ENCODE measurements around the gene MAL. TPM values are rescaled to one million over a fixed set of nuclear protein-coding genes. Genes with fewer than 3 reads are reported as not detected.

MAL gene
- total RNA-seq, 6 experiments from 2014 or later: not detected

DNA sequence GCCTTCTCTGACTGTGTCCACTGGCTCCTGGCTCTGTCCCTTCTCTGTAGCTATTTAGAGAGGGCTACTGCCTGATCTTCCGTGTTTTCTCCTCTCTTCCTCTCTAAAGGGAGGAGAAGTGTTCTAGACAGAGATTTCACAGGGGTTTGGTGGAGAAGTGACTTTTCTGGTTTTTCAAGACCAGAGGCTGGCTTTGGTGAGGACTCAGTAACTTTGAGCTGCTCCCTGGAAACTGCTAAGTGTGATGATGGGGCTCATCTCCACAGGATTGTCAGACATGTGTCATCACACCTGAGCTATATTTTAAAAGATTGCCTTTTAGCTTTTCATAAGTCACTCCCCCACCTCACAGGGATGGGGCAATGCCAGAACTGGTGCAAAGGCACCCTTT lies 6.2 kb downstream of the MAL start:
- Mint-ChIP-seq H3K36me3 (ENCODE audit: low read depth) (peaks cover 5% of the 10 kb centered on the region), H3K4me3 (no peak overlapping the region), H3K4me1 (ENCODE audit: low read depth) (peaks cover 7% of the 10 kb centered on the region), H3K27me3 (ENCODE audit: insufficient read depth) (peaks cover 41% of the 10 kb centered on the region), H3K27ac (no peak overlapping the region), H3K9me3 (peaks cover 6% of the 10 kb centered on the region)
- no peak for DNase-seq
- TF ChIP-seq, protein P1, sequence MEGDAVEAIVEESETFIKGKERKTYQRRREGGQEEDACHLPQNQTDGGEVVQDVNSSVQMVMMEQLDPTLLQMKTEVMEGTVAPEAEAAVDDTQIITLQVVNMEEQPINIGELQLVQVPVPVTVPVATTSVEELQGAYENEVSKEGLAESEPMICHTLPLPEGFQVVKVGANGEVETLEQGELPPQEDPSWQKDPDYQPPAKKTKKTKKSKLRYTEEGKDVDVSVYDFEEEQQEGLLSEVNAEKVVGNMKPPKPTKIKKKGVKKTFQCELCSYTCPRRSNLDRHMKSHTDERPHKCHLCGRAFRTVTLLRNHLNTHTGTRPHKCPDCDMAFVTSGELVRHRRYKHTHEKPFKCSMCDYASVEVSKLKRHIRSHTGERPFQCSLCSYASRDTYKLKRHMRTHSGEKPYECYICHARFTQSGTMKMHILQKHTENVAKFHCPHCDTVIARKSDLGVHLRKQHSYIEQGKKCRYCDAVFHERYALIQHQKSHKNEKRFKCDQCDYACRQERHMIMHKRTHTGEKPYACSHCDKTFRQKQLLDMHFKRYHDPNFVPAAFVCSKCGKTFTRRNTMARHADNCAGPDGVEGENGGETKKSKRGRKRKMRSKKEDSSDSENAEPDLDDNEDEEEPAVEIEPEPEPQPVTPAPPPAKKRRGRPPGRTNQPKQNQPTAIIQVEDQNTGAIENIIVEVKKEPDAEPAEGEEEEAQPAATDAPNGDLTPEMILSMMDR (IDR thresholded peaks at IDR 0.05): no peak

GRCh38 chr2:95032341-95032740 lies 6.8 kb downstream of the MAL start:
- Mint-ChIP-seq H3K27me3 (ENCODE audit: insufficient read depth) (peaks cover 35% of the 10 kb centered on the region), H3K4me3 (no peak overlapping the region)

GRCh38 chr2:95032868-95033603 lies 7.5 kb downstream of the MAL start:
- peaks cover 28% of the 10 kb centered on the region for H3K27me3 Mint-ChIP-seq (ENCODE audit: insufficient read depth)
- H3K4me3 Mint-ChIP-seq: no peak overlapping the region
- peaks cover 19% of the 10 kb centered on the region for H3K9me3 Mint-ChIP-seq
- peaks cover 7% of the 10 kb centered on the region for H3K4me1 Mint-ChIP-seq (ENCODE audit: low read depth)
- H3K27ac Mint-ChIP-seq: no peak overlapping the region
- peaks cover 17% of the 10 kb centered on the region for H3K36me3 Mint-ChIP-seq (ENCODE audit: low read depth)
- TF ChIP-seq, protein P1 (IDR thresholded peaks at IDR 0.05): no peak
- DNase-seq: no peak

More at GRCh38 chr2:95032341-95032740, 6.8 kb downstream of the MAL start:
- peaks cover 11% of the 10 kb centered on the region for H3K36me3 Mint-ChIP-seq (ENCODE audit: low read depth)
- no peak for DNase-seq
- TF ChIP-seq, protein P1 (IDR thresholded peaks at IDR 0.05): no peak
- H3K4me1 Mint-ChIP-seq (ENCODE audit: low read depth): peaks cover 7% of the 10 kb centered on the region
- no peak overlapping the region for H3K27ac Mint-ChIP-seq
- H3K9me3 Mint-ChIP-seq: peaks cover 12% of the 10 kb centered on the region

DNA sequence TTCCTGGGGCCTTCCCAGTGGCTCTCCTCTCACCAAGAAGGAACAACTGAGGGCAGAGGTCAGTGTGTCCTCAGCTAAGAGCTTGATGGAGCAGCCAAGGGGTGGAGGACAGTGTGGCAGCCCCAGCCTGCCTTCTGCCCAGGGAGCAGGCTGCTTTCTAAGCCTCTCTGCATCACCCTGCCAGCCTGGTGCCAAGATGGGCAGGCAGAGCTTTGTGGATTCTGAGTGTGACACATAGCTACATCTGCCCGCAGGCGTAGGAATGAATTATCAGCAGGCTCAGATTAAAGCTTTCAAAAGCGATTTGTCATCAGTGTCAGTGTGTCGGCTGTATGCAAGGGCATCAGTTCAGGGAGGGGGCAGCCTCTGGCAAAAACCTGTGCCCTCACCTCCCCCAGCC lies 8.7 kb downstream of the MAL start:
- peaks cover 7% of the 10 kb centered on the region for H3K4me1 Mint-ChIP-seq (ENCODE audit: low read depth)
- peaks cover 24% of the 10 kb centered on the region for H3K27me3 Mint-ChIP-seq (ENCODE audit: insufficient read depth)
- DNase-seq: no peak
- TF ChIP-seq, protein P1 (IDR thresholded peaks at IDR 0.05): no peak
- peaks cover 31% of the 10 kb centered on the region for H3K9me3 Mint-ChIP-seq
- H3K27ac Mint-ChIP-seq: no peak overlapping the region
- peaks cover 17% of the 10 kb centered on the region for H3K36me3 Mint-ChIP-seq (ENCODE audit: low read depth)
- H3K4me3 Mint-ChIP-seq: no peak overlapping the region

DNA sequence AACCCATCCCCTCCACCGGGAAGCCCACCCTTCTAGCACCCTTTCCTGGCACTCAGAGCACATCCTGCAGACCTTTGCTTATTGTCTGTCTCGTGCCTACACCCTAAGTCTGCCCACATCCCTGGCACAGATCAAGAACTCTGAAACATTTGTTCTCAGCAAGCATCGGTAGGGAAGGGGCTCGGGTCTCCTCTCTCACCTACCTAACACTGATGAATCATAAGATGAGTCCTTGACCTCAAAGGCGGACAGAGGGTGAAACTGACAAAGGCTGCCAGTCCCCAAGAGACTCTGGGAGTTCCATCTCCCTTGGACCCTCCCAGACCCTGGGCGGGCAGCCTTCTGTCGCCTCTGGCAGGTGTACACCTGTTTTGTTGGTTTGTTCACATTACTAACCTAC lies 9.3 kb downstream of the MAL start:
- TF ChIP-seq, protein P1 (IDR thresholded peaks at IDR 0.05): no peak
- Mint-ChIP-seq H3K9me3 (peaks cover 34% of the 10 kb centered on the region), H3K36me3 (ENCODE audit: low read depth) (peaks cover 17% of the 10 kb centered on the region), H3K4me1 (ENCODE audit: low read depth) (peaks cover 7% of the 10 kb centered on the region), H3K27ac (no peak overlapping the region), H3K27me3 (ENCODE audit: insufficient read depth) (peaks cover 22% of the 10 kb centered on the region), H3K4me3 (no peak overlapping the region)
- no peak for DNase-seq

All from HFFc6 (cell line).